HepG2 (cell line): ENCODE results near the gene VWA7. TPM values are rescaled to one million over a fixed set of nuclear protein-coding genes. Genes with fewer than 3 reads are reported as not detected.

Experiments
- GZF1 ChIP-seq: sonication (generic); formaldehyde crosslinking; IDR thresholded peaks from 2 replicates; pipeline ENCODE4 v1.5.1; 2020; ENCODE audit warnings: mild to moderate bottlenecking, missing genetic modification reagents
- HES4 ChIP-seq: sonication (generic); formaldehyde crosslinking; IDR thresholded peaks from 2 replicates; pipeline ENCODE4 v1.9.0; 2021; ENCODE audit warnings: mild to moderate bottlenecking, missing genetic modification reagents, borderline replicate concordance
- HMG20A ChIP-seq: IDR thresholded peaks from 2 replicates; pipeline ENCODE4 v1.6.1; 2016; ENCODE audit warnings: borderline replicate concordance
- KAT7 ChIP-seq: IDR thresholded peaks from 2 replicates; pipeline ENCODE4 v1.6.1; 2018; ENCODE audit warnings: borderline replicate concordance, missing compliant biosample characterization
- KLF6 ChIP-seq: IDR thresholded peaks from 2 replicates; pipeline ENCODE4 v1.8.0; 2016; ENCODE audit warnings: missing biosample characterization, missing genetic modification reagents
- SCMH1 ChIP-seq: sonication (generic); formaldehyde crosslinking; IDR thresholded peaks from 2 replicates; pipeline ENCODE4 v1.9.0; 2021; ENCODE audit warnings: missing genetic modification reagents, mild to moderate bottlenecking, borderline replicate concordance
- SIX1 ChIP-seq: sonication (generic); formaldehyde crosslinking; IDR thresholded peaks from 2 replicates; pipeline ENCODE4 v1.4.0; 2020; ENCODE audit warnings: missing genetic modification reagents, borderline replicate concordance
- SRSF1 ChIP-seq: fragments of 200-400 bp; formaldehyde crosslinking; optimal IDR thresholded peaks from 2 replicates; pipeline ENCODE3; 2017; ENCODE audit warnings: mild to moderate bottlenecking, low read depth, low read length, moderate library complexity
- TRIM24 ChIP-seq: sonication (generic); formaldehyde crosslinking; IDR thresholded peaks from 2 replicates; pipeline ENCODE4 v1.8.0; 2022; ENCODE audit warnings: mild to moderate bottlenecking, missing genetic modification reagents
- ZFP36L1 ChIP-seq: sonication (generic); formaldehyde crosslinking; IDR thresholded peaks from 2 replicates; pipeline ENCODE4 v1.8.0; 2022; ENCODE audit warnings: mild to moderate bottlenecking, missing genetic modification reagents, moderate library complexity
- ZNF24 ChIP-seq: fragments of 450-650 bp; IDR thresholded peaks from 2 replicates; pipeline ENCODE4 v1.6.1; 2017; ENCODE audit warnings: antibody characterized with exemption, mild to moderate bottlenecking
- ZNF282 ChIP-seq: fragments of 450-650 bp; IDR thresholded peaks from 2 replicates; pipeline ENCODE4 v1.6.1; 2018; ENCODE audit not compliant: partially characterized antibody
- ZNF34 ChIP-seq: sonication (generic); formaldehyde crosslinking; IDR thresholded peaks from 2 replicates; pipeline ENCODE4 v1.4.0; 2020; ENCODE audit warnings: mild to moderate bottlenecking, missing genetic modification reagents, borderline replicate concordance
- ZNF530 ChIP-seq: sonication (generic); formaldehyde crosslinking; IDR thresholded peaks from 2 replicates; pipeline ENCODE4 v1.5.0; 2020; ENCODE audit warnings: low read depth, mild to moderate bottlenecking, missing genetic modification reagents
- polyA plus RNA-seq, 8 experiments: library from polyadenylated mRNA; depleted of rRNA in 3 of 8; stranded (reverse) in 7 of 8; unstranded in 1 of 8; fragments of >200 nt; fragmentation: Illumina TruSeq in 4 of 8; extraction: Trizol in 4 of 8; gene quantifications; 2 replicates each; pipeline versions ENCODE4 v1.2.1 to v1.2.3, GENCODE V29; 2011 to 2016; ENCODE audit warnings: low read depth in 4 of 8, missing spikeins in 1 of 8, mixed read lengths in 1 of 8; ENCODE audit not compliant: insufficient read depth in 1 of 8
- total RNA-seq, 5 experiments: library from RNA; depleted of rRNA; stranded (reverse); fragments of >200 nt; fragmentation: Illumina TruSeq; extraction: Trizol; gene quantifications; 2 replicates each; pipeline ENCODE4 v1.2.3, GENCODE V29; 2016; ENCODE audit warnings: low read depth in 1 of 5
- TF ChIP-seq, protein P1 (sequence below): sonication (generic); formaldehyde crosslinking; IDR thresholded peaks from 2 replicates; pipeline ENCODE4 v1.8.0; 2022; ENCODE audit warnings: missing genetic modification reagents, mild to moderate bottlenecking, inconsistent platforms, borderline replicate concordance
- TF ChIP-seq, protein P2 (sequence below): sonication (generic); formaldehyde crosslinking; IDR thresholded peaks from 2 replicates; pipeline ENCODE4 v1.4.0; 2020; ENCODE audit warnings: missing genetic modification reagents, borderline replicate concordance
- TF ChIP-seq, protein P3 (sequence below): sonication (generic); formaldehyde crosslinking; IDR thresholded peaks from 2 replicates; pipeline ENCODE4 v1.5.0; 2020; ENCODE audit warnings: missing genetic modification reagents
- TF ChIP-seq, protein P4 (sequence below): sonication (generic); formaldehyde crosslinking; IDR thresholded peaks from 2 replicates; pipeline ENCODE4 v1.8.0; 2022; ENCODE audit warnings: missing genetic modification reagents, mild to moderate bottlenecking, borderline replicate concordance
- TF ChIP-seq, protein P5 (sequence below), 2 experiments: sonication (generic) in 1 of 2; formaldehyde crosslinking in 1 of 2; IDR thresholded peaks; 2 replicates each; pipeline versions ENCODE4 v1.5.1 to v1.6.1; 2011 to 2020; ENCODE audit warnings: borderline replicate concordance in 1 of 2, low read depth in 1 of 2, low read length in 1 of 2, mild to moderate bottlenecking in 1 of 2, missing genetic modification reagents in 1 of 2, moderate library complexity in 1 of 2

Gene VWA7
- total and polyA plus RNA-seq, 2 of the 13 experiments (the other 11 are each of a cell fraction or from before 2014, with no cell fraction given), result 0.86 to 3.3 TPM

DNA sequence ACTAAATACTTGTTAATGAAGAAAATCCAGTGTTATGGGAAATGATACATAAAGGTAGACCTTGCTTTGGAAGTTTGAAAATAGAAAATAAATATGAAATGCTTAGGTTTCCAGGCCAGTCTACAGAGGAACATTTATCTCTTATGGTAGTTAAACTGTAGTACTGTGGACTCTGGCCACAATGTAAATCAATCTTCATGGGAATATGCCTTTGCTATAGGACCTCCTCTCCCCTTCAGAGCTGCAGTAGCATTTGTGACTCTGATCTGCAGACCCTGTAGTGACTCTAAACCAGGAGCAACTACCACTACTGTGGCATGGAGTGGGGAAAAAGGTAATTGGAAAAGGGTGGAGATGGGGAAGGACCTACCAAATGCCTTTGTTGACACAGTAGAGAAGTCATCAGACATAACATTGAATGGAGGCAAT lies 42.8 kb upstream of the VWA7 start (continued):
- TF ChIP-seq, protein P1, sequence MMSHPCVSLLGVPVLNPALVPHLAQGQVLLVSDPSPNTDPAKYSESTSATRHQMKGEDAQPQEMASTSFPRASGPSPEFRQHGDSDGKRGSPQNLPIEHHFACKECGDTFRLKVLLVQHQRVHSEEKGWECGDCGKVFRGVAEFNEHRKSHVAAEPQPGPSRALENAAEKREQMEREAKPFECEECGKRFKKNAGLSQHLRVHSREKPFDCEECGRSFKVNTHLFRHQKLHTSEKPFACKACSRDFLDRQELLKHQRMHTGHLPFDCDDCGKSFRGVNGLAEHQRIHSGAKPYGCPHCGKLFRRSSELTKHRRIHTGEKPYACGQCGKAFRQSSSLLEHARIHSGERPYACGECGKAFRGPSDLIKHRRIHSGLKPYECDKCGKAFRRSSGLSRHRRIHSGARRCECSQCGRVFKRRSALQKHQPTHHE, result no peak
- TF ChIP-seq ZNF34 (0 out of 2 replicates have a peak, but pooled peaks have one; percentile 35), ZFP36L1 (CRISPR knock-in tag) (no peak), ZNF282 (no peak), SCMH1 (no peak), TRIM24 (CRISPR knock-in tag) (no peak), SIX1 (CRISPR knock-in tag) (peak; percentile 61; the same call in 1 of the 2 replicates), ZNF530 (CRISPR knock-in tag) (no peak), KAT7 (no peak), HES4 (CRISPR knock-in tag) (no peak), HMG20A (CRISPR knock-in tag) (peak; percentile 9; the same call in 1 of the 2 replicates), KLF6 (CRISPR knock-in tag) (no peak), ZNF24 (no peak), SRSF1 (no peak), GZF1 (no peak)
- TF ChIP-seq, protein P2, sequence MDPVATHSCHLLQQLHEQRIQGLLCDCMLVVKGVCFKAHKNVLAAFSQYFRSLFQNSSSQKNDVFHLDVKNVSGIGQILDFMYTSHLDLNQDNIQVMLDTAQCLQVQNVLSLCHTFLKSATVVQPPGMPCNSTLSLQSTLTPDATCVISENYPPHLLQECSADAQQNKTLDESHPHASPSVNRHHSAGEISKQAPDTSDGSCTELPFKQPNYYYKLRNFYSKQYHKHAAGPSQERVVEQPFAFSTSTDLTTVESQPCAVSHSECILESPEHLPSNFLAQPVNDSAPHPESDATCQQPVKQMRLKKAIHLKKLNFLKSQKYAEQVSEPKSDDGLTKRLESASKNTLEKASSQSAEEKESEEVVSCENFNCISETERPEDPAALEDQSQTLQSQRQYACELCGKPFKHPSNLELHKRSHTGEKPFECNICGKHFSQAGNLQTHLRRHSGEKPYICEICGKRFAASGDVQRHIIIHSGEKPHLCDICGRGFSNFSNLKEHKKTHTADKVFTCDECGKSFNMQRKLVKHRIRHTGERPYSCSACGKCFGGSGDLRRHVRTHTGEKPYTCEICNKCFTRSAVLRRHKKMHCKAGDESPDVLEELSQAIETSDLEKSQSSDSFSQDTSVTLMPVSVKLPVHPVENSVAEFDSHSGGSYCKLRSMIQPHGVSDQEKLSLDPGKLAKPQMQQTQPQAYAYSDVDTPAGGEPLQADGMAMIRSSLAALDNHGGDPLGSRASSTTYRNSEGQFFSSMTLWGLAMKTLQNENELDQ, result no peak
- TF ChIP-seq, protein P3, sequence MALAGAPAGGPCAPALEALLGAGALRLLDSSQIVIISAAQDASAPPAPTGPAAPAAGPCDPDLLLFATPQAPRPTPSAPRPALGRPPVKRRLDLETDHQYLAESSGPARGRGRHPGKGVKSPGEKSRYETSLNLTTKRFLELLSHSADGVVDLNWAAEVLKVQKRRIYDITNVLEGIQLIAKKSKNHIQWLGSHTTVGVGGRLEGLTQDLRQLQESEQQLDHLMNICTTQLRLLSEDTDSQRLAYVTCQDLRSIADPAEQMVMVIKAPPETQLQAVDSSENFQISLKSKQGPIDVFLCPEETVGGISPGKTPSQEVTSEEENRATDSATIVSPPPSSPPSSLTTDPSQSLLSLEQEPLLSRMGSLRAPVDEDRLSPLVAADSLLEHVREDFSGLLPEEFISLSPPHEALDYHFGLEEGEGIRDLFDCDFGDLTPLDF, result 0 out of 2 replicates have a peak, but pooled peaks have one; percentile 51
- TF ChIP-seq, protein P4, sequence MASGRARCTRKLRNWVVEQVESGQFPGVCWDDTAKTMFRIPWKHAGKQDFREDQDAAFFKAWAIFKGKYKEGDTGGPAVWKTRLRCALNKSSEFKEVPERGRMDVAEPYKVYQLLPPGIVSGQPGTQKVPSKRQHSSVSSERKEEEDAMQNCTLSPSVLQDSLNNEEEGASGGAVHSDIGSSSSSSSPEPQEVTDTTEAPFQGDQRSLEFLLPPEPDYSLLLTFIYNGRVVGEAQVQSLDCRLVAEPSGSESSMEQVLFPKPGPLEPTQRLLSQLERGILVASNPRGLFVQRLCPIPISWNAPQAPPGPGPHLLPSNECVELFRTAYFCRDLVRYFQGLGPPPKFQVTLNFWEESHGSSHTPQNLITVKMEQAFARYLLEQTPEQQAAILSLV (CRISPR knock-in tag), result no peak
- TF ChIP-seq, protein P5, sequence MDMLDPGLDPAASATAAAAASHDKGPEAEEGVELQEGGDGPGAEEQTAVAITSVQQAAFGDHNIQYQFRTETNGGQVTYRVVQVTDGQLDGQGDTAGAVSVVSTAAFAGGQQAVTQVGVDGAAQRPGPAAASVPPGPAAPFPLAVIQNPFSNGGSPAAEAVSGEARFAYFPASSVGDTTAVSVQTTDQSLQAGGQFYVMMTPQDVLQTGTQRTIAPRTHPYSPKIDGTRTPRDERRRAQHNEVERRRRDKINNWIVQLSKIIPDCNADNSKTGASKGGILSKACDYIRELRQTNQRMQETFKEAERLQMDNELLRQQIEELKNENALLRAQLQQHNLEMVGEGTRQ (IDR thresholded peaks at IDR 0.05; ENCODE audit: low read depth, low read length), result no peak
- TF ChIP-seq, protein P5 (CRISPR knock-in tag; IDR thresholded peaks at IDR 0.05; ENCODE audit: borderline replicate concordance), result no peak
